ENCODE results near the gene POMGNT2.

GRCh38 chr3:43080726-43081568 is 24.9 kb downstream of the POMGNT2 start:
- TF ChIP-seq, protein P1, sequence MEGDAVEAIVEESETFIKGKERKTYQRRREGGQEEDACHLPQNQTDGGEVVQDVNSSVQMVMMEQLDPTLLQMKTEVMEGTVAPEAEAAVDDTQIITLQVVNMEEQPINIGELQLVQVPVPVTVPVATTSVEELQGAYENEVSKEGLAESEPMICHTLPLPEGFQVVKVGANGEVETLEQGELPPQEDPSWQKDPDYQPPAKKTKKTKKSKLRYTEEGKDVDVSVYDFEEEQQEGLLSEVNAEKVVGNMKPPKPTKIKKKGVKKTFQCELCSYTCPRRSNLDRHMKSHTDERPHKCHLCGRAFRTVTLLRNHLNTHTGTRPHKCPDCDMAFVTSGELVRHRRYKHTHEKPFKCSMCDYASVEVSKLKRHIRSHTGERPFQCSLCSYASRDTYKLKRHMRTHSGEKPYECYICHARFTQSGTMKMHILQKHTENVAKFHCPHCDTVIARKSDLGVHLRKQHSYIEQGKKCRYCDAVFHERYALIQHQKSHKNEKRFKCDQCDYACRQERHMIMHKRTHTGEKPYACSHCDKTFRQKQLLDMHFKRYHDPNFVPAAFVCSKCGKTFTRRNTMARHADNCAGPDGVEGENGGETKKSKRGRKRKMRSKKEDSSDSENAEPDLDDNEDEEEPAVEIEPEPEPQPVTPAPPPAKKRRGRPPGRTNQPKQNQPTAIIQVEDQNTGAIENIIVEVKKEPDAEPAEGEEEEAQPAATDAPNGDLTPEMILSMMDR (IDR thresholded peaks at IDR 0.05): no peak
- no peak for TF ChIP-seq POLR2A (IDR thresholded peaks at IDR 0.05)

Data from body of pancreas (tissue), 4 donors.